ENCODE measurements around the gene TRAPPC8. TPM values are rescaled to one million over a fixed set of nuclear protein-coding genes. Genes with fewer than 3 reads are reported as not detected.

Gene TRAPPC8
- total RNA-seq, 1 experiment from 2014 or later: 30.4 TPM

DNA sequence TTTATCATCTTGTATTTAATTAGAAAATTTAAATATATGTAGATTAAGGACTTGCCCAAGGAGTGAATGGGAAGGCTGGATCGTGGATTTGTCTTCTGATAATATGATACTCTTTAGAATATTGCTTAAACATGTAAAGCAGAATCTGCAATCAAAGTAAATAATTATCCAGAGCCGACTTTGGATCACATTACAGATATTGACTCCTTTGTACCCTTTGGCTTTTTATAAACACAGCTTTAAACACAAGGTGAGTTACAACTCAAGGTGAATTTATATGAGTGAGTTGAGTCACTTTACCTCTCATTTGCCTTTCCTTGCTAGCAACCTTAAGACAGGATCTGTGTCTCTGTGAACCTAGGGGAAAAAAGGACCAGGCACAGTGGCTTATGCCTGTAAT is 144.5 kb downstream of the TRAPPC8 start:
- TF ChIP-seq YY1 (IDR thresholded peaks at IDR 0.05; ENCODE audit: extremely low read depth, insufficient replicate concordance, low read depth, low read length): no peak
- no peak for TF ChIP-seq EZH2 (IDR thresholded peaks at IDR 0.05)
- TF ChIP-seq ZBTB33 (IDR thresholded peaks at IDR 0.05; ENCODE audit: extremely low read depth, insufficient replicate concordance, low read length): no peak
- TF ChIP-seq ELF1 (IDR thresholded peaks at IDR 0.05; ENCODE audit: borderline replicate concordance, low read depth): no peak
- TF ChIP-seq SIN3A (IDR thresholded peaks at IDR 0.05; ENCODE audit: low read depth): no peak
- TF ChIP-seq, protein P1, sequence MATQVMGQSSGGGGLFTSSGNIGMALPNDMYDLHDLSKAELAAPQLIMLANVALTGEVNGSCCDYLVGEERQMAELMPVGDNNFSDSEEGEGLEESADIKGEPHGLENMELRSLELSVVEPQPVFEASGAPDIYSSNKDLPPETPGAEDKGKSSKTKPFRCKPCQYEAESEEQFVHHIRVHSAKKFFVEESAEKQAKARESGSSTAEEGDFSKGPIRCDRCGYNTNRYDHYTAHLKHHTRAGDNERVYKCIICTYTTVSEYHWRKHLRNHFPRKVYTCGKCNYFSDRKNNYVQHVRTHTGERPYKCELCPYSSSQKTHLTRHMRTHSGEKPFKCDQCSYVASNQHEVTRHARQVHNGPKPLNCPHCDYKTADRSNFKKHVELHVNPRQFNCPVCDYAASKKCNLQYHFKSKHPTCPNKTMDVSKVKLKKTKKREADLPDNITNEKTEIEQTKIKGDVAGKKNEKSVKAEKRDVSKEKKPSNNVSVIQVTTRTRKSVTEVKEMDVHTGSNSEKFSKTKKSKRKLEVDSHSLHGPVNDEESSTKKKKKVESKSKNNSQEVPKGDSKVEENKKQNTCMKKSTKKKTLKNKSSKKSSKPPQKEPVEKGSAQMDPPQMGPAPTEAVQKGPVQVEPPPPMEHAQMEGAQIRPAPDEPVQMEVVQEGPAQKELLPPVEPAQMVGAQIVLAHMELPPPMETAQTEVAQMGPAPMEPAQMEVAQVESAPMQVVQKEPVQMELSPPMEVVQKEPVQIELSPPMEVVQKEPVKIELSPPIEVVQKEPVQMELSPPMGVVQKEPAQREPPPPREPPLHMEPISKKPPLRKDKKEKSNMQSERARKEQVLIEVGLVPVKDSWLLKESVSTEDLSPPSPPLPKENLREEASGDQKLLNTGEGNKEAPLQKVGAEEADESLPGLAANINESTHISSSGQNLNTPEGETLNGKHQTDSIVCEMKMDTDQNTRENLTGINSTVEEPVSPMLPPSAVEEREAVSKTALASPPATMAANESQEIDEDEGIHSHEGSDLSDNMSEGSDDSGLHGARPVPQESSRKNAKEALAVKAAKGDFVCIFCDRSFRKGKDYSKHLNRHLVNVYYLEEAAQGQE (IDR thresholded peaks at IDR 0.05; ENCODE audit: low read depth): no peak
- TF ChIP-seq EZH2phosphoT487 (IDR thresholded peaks at IDR 0.05; ENCODE audit: borderline replicate concordance): no peak
- no peak for TF ChIP-seq ZFX (IDR thresholded peaks at IDR 0.05)
- TF ChIP-seq FOSL1 (IDR thresholded peaks at IDR 0.05; ENCODE audit: low read depth): no peak
- no peak for TF ChIP-seq MAX (IDR thresholded peaks at IDR 0.05)
- no peak for TF ChIP-seq JUND (IDR thresholded peaks at IDR 0.05)
- no peak for TF ChIP-seq TCF7L2 (IDR thresholded peaks at IDR 0.05; ENCODE audit: borderline replicate concordance, extremely low read depth, insufficient read depth, insufficient read length)
- TF ChIP-seq POLR2AphosphoS5 (IDR thresholded peaks at IDR 0.05; ENCODE audit: low read depth, low read length): no peak
- no peak for TF ChIP-seq CEBPB (IDR thresholded peaks at IDR 0.05; ENCODE audit: low read depth)
- no peak for TF ChIP-seq EGR1 (IDR thresholded peaks at IDR 0.05; ENCODE audit: low read depth)
- no peak for TF ChIP-seq SRF (IDR thresholded peaks at IDR 0.05; ENCODE audit: low read depth)
- no peak for TF ChIP-seq SP1 (IDR thresholded peaks at IDR 0.05; ENCODE audit: low read depth)
- Histone ChIP-seq H3K9me2 (ENCODE audit: insufficient read depth) (no peaks in the 10 kb centered on the region), H4K20me1 (ENCODE audit: insufficient read depth) (no peaks in the 10 kb centered on the region), H3K9ac (ENCODE audit: low read length) (no peak overlapping the region), H2AFZ (ENCODE audit: low read depth, low read length, poor library complexity, severe bottlenecking) (no peak overlapping the region), H3K4me1 (ENCODE audit: control insufficient read depth in 1 of 2, insufficient read depth in 2 of 2, low read length in 2 of 2) (no peaks in the 10 kb centered on the region), H3K27ac (ENCODE audit: low read depth, low read length) (no peak overlapping the region), H3K27me3 (ENCODE audit: insufficient read depth, low read length) (no peaks in the 10 kb centered on the region), H3K9me3 (ENCODE audit: control insufficient read depth in 1 of 2, insufficient read depth in 1 of 2, low read depth in 1 of 2, low read length in 2 of 2) (no peaks in the 10 kb centered on the region), H3K4me3 (replicated peaks in 1 of 2; ENCODE audit: low read depth in 1 of 2, low read length in 2 of 2) (no peak overlapping the region), H3K79me2 (ENCODE audit: insufficient read depth, low read length) (no peaks in the 10 kb centered on the region), H3K36me3 (ENCODE audit: control insufficient read depth in 1 of 2, insufficient read depth in 2 of 2, low read length in 2 of 2) (no peaks in the 10 kb centered on the region), H3K4me2 (ENCODE audit: low read length) (no peak overlapping the region)
- BruUV-seq (replicated peaks): no TSS peak
- intact Hi-C loops (cut with micrococcal nuclease): no loop called here
- ATAC-seq: no peak
- ChIA-PET POLR2A (no interaction called here), CTCF (no interaction called here), RAD21 (ENCODE audit: low non-redundant PET in 1 of 2, low total read pairs in 2 of 2, uncharacterized antibody in 2 of 2, unreplicated experiment in 2 of 2) (no interaction called here)
- no peak for DNase-seq (ENCODE audit: low read depth, low spot score)
